ELF-1 (cell line): ENCODE results near the gene CD28.

ENCODE experiments used
- DNase-seq: peaks from one replicate; pipeline ENCODE4 v3.0.0-alpha.2; 2016; ENCODE audit warnings: low read depth, low spot score

The CD28 gene

DNA sequence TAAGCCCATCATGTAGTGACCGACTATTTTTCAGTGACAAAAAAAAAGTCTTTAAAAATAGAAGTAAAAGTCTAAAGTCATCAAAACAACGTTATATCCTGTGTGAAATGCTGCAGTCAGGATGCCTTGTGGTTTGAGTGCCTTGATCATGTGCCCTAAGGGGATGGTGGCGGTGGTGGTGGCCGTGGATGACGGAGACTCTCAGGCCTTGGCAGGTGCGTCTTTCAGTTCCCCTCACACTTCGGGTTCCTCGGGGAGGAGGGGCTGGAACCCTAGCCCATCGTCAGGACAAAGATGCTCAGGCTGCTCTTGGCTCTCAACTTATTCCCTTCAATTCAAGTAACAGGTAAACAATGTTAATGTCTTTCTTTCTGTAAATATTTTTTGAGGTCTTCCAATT is at the start of gene CD28:
Gene CD28, plus strand, starts transcription at position 237 of the 400 bp plus-strand sequence. Its CDS starts 58 bp downstream, at position 295.
- DNase-seq: no peak

GRCh38 chr2:203659331-203660049 is 46.9 kb upstream of the CD28 start:
- DNase-seq: no peak

GRCh38 chr2:203660465-203660864 is 46.0 kb upstream of the CD28 start:
- no peak for DNase-seq

DNA sequence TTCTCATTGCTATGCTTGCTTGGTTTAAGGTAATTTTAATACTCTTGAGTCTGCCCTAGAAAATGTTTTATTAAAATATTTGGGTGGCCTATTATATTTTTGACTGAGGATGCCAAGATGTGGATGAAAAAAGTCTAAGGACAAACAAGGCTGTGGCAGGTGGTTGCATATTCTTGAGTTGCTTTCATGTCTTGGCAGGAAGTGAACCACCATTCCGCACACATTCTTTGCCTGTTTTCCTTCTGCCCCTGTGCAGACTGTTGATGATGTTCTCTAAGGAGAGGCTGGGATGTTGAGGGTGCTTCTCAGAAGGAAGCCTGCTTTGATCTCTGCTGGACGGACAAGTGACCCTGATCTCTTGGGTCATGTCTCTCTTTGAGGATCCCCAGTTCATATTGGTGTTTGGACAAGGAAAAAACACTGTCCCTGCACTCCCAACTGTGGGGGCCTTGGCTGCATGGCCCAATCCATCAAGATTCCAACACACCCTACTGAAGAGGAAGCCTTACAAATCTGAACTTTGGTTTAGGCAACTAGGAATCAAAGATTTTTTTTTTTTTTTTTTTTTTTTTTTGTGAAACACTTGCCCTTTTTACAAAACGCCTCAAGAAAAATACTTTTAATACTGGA is 45.0 kb upstream of the CD28 start:
- no peak for DNase-seq

DNA sequence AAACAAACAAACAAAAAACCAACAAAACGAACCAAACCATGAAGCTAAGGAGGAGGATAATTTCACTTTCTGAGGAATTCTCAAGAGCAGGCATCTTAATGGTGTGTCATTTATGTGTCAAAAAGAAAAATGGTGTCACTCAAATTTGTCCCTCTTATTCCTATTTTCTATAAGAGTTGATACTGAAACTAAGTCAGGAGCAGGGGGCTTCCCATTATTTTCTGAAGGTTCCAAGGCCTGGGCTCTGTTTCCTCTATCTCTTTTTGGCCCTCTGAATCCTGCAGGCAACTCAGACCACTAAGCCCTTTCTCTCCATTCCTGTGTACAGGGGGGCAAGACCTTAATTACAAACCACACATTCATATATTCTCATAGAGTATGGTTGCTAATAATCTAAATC is 44.0 kb upstream of the CD28 start:
- no peak for DNase-seq

DNA sequence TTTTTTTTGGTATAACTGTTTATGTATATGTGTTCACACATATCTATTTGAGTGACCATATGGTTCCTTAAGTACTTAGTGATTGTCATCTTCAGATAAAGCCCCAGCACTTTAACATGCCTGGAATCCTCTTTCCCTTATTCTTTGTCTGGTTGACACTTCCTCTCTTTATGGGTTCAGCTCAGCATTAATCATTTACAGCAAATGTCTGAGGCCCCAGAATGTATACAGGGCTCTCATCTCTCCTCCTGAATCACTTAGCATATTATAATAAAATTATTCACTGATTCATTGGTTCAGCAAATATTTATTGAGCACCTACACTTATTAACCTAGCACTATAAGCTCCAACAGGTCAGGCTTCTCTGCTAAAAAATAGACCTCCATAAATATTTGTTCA is 43.5 kb upstream of the CD28 start:
- no peak for DNase-seq

DNA sequence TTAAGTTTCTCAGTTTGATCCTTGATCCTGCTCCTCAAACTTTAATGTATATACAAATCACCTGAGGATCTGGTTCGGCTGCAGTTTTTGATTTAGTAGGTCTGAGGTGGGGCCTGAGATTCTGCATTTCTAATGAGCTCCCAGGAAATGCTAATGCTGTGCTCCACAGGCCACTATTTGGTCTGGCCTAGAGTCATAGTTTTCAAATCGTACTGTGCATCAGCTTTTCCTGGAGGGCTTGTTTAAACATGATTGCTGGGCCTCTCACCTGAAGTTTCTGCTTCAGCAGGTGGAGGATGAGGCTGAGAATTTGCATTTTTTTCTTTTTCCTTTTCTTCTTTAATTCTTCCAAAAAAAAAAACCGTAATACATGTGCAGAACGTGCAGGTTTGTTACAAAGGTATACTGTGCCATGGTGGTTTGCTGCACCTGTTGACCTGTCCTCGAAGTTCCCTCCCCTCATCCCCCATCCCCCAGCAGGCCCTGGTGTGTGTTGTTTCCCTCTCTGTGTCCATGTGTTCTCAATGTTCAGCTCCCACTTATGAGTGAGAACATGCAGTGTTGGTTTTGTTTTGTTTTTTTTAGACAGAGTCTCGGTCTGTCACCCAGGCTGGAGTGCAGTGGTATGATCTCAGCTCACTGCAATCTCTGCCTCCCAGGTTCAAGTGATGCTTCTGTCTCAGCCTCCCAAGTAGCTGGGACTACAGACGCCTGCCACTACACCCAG is 42.2 kb upstream of the CD28 start:
- DNase-seq: no peak

- no peak for DNase-seq
These were observed 38.6 kb upstream of the CD28 start for GRCh38 chr2:203667838-203668237.

- DNase-seq: no peak
These were observed 36.6 kb upstream of the CD28 start for GRCh38 chr2:203669820-203670219.

GRCh38 chr2:203670939-203671338 is 35.5 kb upstream of the CD28 start:
- no peak for DNase-seq

GRCh38 chr2:203671876-203672275 is 34.6 kb upstream of the CD28 start:
- DNase-seq: no peak

DNA sequence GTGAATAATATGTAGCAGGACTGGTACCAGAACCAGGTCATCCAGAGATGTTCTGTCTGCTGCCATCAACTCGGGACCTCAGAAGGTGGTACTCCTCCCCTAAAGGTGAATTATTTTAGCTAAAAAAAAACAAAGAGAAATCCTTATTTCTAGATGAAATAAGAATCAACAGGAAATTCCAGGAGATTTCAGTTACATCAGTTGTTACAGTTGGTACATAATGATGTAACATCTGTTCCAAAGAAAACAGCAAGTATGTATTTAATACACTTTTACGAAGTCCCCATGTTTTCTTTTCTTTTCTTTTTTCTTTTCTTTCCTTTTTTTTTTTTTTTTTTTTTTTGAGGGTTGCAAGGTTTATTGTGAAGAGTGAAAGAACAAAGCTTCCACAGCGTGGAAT is 33.6 kb upstream of the CD28 start:
- no peak for DNase-seq

- no peak for DNase-seq
These were observed 32.5 kb upstream of the CD28 start for GRCh38 chr2:203673933-203674332.

GRCh38 chr2:203675086-203675485 is 31.4 kb upstream of the CD28 start:
- DNase-seq: no peak

GRCh38 chr2:203678971-203679370 is 27.5 kb upstream of the CD28 start:
- DNase-seq: no peak

GRCh38 chr2:203679401-203679800 is 27.0 kb upstream of the CD28 start:
- DNase-seq: no peak

DNA sequence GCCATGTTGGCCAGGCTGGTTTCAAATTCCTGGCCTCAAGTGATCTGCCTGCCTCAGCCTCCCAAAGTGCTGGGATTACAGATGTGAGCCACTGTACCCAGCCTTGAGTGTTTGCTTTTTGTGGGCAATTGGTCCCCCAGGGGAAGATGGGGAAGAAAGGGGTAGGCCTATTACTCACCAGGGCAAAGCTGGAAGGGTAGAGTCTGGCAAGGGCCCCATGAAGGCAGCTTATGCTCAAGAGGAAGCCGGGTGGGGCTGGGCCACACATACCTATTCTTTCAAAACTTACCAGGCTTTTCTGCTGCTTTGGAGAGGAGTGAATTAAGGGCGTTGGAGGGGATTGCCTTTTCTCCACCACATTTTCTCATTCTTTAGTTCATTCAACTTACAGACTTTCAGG is 24.5 kb upstream of the CD28 start:
- no peak for DNase-seq

- no peak for DNase-seq
These were observed 23.7 kb upstream of the CD28 start for GRCh38 chr2:203682688-203683130.

GRCh38 chr2:203683421-203683820 is 23.0 kb upstream of the CD28 start:
- no peak for DNase-seq

GRCh38 chr2:203683932-203684556 is 22.4 kb upstream of the CD28 start:
- no peak for DNase-seq

- DNase-seq: no peak
These were observed 21.3 kb upstream of the CD28 start for GRCh38 chr2:203685081-203685621.
